WERI-Rb-1 (cell line): ENCODE data around the gene ZFYVE28.

Source experiments
- DNase-seq: peaks from one replicate; pipeline ENCODE4 v3.0.0-alpha.2; 2020
- H3K27ac ChIP-seq: fragments of 250-450 bp; sonication (Bioruptor Pico); 2 replicates; pipeline ENCODE4 v1.5.1; 2020; ENCODE audit warnings: mild to moderate bottlenecking, moderate library complexity
- H3K27me3 ChIP-seq: fragments of 250-450 bp; sonication (Bioruptor Pico); 2 replicates; pipeline ENCODE4 v1.5.1; 2021; ENCODE audit warnings: mild to moderate bottlenecking, low read depth, moderate library complexity; ENCODE audit not compliant: insufficient read depth, severe bottlenecking
- H3K36me3 ChIP-seq: fragments of 250-450 bp; sonication (Bioruptor Pico); 2 replicates; pipeline ENCODE4 v1.5.1; 2020; ENCODE audit warnings: mild to moderate bottlenecking, moderate library complexity
- H3K4me3 ChIP-seq: 2 replicates; pipeline ENCODE4 v1.5.1; 2011; ENCODE audit warnings: low read depth, mild to moderate bottlenecking, control low read depth, low read length
- H3K9me3 ChIP-seq: fragments of 250-450 bp; sonication (Bioruptor Pico); 2 replicates; pipeline ENCODE4 v1.5.1; 2021; ENCODE audit warnings: mild to moderate bottlenecking, moderate library complexity; ENCODE audit not compliant: severe bottlenecking
- CTCF ChIP-seq: IDR thresholded peaks from 2 replicates; pipeline ENCODE4 v1.5.1; 2011; ENCODE audit warnings: low read depth, mild to moderate bottlenecking, control low read depth, inconsistent platforms, low read length

The ZFYVE28 gene

GRCh38 chr4:2461246-2461960, 43.0 kb upstream of the ZFYVE28 start:
- Histone ChIP-seq H3K27me3 (no peaks in the 10 kb centered on the region), H3K27ac (no peak overlapping the region), H3K36me3 (peaks cover 2% of the 10 kb centered on the region; the same call in 1 of the 2 replicates), H3K4me3 (no peak overlapping the region), H3K9me3 (no peaks in the 10 kb centered on the region)
- no peak for TF ChIP-seq CTCF
- DNase-seq = no peak

- no peak for DNase-seq
- H3K36me3 ChIP-seq = no peaks in the 10 kb centered on the region
- no peaks in the 10 kb centered on the region for H3K27me3 ChIP-seq
- TF ChIP-seq CTCF = no peak
- H3K4me3 ChIP-seq = no peak overlapping the region
- H3K27ac ChIP-seq = no peak overlapping the region
- H3K9me3 ChIP-seq = no peaks in the 10 kb centered on the region
These were observed 41.3 kb upstream of the ZFYVE28 start for GRCh38 chr4:2459589-2460349.

DNA sequence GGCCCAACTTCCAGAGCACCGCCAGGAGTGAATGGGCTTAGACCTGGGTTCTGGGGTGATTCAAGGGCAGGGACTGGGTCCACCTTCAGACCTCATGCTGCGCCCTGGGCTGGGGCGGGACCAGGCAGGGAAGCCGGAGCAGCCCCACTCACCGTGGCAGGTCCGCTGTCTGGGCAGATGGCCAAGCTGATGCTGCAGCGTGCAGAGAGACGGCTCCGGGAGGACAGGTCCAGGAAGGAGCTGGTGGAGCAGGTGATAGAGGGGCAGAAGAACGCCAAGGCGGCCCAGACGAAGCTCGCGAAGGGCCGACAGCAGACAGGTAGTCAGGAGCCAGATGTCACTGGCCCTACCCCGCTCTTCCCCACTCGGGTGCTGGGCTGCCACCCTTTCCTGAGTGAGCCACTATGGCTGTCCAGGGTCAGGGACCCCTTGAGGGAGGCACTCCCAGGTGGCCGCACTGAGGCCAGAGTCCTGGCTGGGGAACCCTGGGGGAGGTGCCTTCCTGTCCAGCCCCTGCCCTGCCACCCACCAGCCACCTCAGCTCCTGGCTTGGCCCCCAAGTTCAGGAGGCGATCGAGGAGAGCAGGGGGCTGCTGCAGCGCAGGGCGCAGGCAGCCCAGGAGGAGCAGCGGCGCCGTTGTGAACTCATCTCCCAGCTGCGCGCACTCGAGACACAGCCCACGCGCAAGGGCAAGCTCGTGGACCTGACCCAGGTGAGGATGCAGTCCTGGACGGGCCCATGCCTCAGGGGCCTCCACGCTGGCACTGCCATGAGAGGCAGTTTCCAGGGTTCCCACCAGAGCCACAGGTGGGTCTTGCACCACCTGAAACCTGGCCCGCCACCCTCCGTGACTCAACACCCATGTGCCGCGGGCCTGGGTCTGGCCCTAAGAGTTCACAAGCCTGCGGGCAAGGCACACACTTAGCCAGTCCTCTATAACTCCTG, 40.4 kb upstream of the ZFYVE28 start:
- no peak for TF ChIP-seq CTCF
- H3K27ac ChIP-seq = no peak overlapping the region
- no peak overlapping the region for H3K4me3 ChIP-seq
- DNase-seq = no peak
- H3K27me3 ChIP-seq = no peaks in the 10 kb centered on the region
- no peaks in the 10 kb centered on the region for H3K36me3 ChIP-seq
- no peaks in the 10 kb centered on the region for H3K9me3 ChIP-seq

GRCh38 chr4:2457481-2458295, 39.2 kb upstream of the ZFYVE28 start:
- Histone ChIP-seq H3K27ac (no peak overlapping the region), H3K4me3 (no peak overlapping the region), H3K27me3 (no peaks in the 10 kb centered on the region), H3K9me3 (no peaks in the 10 kb centered on the region), H3K36me3 (no peaks in the 10 kb centered on the region)
- TF ChIP-seq CTCF = no peak
- DNase-seq = no peak
